ENCODE data around the gene SAP30. TPM values are rescaled to one million over a fixed set of nuclear protein-coding genes. Genes with fewer than 3 reads are reported as not detected.

The SAP30 gene
- total and polyA plus RNA-seq, 9 of the 15 experiments (the other 6 are each of a cell fraction or from before 2014, with no cell fraction given), result 5.9 to 51.1 (median 32.6) TPM

- TF ChIP-seq ZNF395 (CRISPR knock-in tag; IDR thresholded peaks at IDR 0.05), result peak; percentile 10
- TF ChIP-seq KDM1A (IDR thresholded peaks at IDR 0.05), result no peak
- TF ChIP-seq PTTG1 (tag; IDR thresholded peaks at IDR 0.05; ENCODE audit: low read depth), result no peak
- no peak for TF ChIP-seq PRMT5 (CRISPR knock-in tag; IDR thresholded peaks at IDR 0.05)
- no peak for TF ChIP-seq NELFE (IDR thresholded peaks at IDR 0.05; ENCODE audit: insufficient read depth, insufficient read length)
Measured at GRCh38 chr4:173370130-173370476, 651 bp upstream of the SAP30 start (continued).

DNA sequence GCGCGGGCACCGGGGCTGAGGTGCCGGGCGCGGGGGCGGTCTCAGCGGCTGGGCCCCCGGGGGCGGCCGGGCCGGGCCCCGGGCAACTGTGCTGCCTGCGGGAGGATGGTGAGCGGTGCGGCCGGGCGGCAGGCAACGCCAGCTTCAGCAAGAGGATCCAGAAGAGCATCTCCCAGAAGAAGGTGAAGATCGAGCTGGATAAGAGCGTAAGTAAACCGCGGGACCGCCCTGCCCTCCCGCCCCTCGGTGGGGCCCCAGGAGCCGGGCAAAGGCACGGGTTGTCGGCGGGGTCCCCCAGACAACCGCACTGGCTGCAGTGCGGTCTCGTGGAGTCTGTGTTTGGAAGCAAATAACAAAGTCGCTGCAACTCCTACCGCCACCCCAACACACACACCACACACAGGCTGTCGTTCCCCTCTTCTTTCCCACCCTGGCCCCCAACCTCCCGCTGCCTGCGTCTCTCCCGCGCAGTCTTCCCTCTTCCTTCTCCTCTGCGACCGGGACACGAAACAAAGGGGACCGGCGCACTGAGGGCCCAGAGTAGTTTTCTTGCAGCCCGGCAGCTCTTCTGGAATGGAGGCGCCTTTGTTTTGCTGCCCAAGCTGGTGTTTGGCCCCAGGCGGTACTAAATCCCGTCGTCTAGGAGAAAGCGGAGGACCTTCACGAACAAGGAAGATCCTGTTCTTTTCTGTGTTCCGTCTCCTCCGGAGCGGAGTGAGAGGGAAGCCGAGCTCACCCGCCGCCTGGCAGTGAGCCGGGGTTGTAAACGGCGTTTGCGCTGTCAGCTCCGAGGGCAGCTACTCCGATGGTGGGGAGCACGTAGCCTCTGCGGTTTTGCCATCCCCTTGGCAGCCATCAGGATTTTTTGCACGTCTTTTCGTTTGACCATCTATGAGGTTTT is 788 bp downstream of the SAP30 start:
- intact Hi-C loops (cut with micrococcal nuclease), result loop anchor here (2.0 to 5.0 kb wide), 3 partner anchors 39 to 89 kb away; no protein-coding TSS in a partner anchor
- H3K4me1 ChIP-seq (replicated peaks in 1 of 2; ENCODE audit: control insufficient read depth in 2 of 2, insufficient read depth in 2 of 2, low read length in 2 of 2), result peaks cover 3 to 6% of the 10 kb centered on the region in 2 experiments; a peak in 3 of 5 replicates
- H3K79me2 ChIP-seq (ENCODE audit: control insufficient read depth, insufficient read depth, low read length), result peaks cover 53% of the 10 kb centered on the region
- peak; percentile 58 for ATAC-seq
- peak overlapping the region; percentile 69 for H3K27ac ChIP-seq (ENCODE audit: extremely low read depth, low read depth, low read length)
- H3K9me3 ChIP-seq (replicated peaks; ENCODE audit: control insufficient read depth, insufficient read depth, low read depth, low read length), result no peaks in the 10 kb centered on the region
- no TSS peak for BruUV-seq (replicated peaks)
- under 1% methylated on average over 38 of the region's 68 CpGs for WGBS (ENCODE audit: insufficient coverage, low coverage, missing lambda C conversion rate)
- in situ Hi-C loops (cut with MboI), result no loop called here
- H2AFZ ChIP-seq (ENCODE audit: low read depth, low read length), result peak overlapping the region; percentile 56
- DNase-seq (ENCODE audit: extremely low read depth in 1 of 4, low spot score in 3 of 4), result peak; percentile 39 to 65 (median 50)
- H3K36me3 ChIP-seq (ENCODE audit: control insufficient read depth, insufficient read depth, low read length), result peaks cover 22% of the 10 kb centered on the region
- ChIA-PET POLR2A (interaction anchor here (0.6 to 7.6 kb wide), 7 partner anchors 11 to 90 kb away, joined by 3 to 123 read pairs (median 3); partner anchors contain the start of gene HMGB2), CTCF (ENCODE audit: low intra/inter-chr PET ratio) (no interaction called here)
- H3K9ac ChIP-seq (ENCODE audit: insufficient read depth in 1 of 2, low read depth in 2 of 2, low read length in 2 of 2), result peak overlapping the region; percentile 67 to 95
- H3K4me3 ChIP-seq, result peak overlapping the region; percentile 81
- no peaks in the 10 kb centered on the region; the same call in 1 of the 2 replicates for H4K20me1 ChIP-seq (replicated peaks; ENCODE audit: control insufficient read depth, insufficient read depth, low read length)
- peak overlapping the region; percentile 90 for H3K4me2 ChIP-seq (ENCODE audit: insufficient read depth, low read length)
- no peaks in the 10 kb centered on the region for H3K9me1 ChIP-seq (ENCODE audit: control insufficient read depth, insufficient read depth, low read length)
- FAIRE-seq, result no peak
- H3K27me3 ChIP-seq (ENCODE audit: control insufficient read depth in 2 of 2, insufficient read depth in 2 of 2, low read length in 2 of 2), result no peaks in the 10 kb centered on the region
- 0 out of 2 replicates have a peak, but pooled peaks have one; percentile 21 for TF ChIP-seq CTBP1 (IDR thresholded peaks at IDR 0.05; ENCODE audit: borderline replicate concordance)
- no peak for TF ChIP-seq ATF7 (IDR thresholded peaks at IDR 0.05)
- no peak for TF ChIP-seq ZNF511 (CRISPR knock-in tag; IDR thresholded peaks at IDR 0.05)
- TF ChIP-seq ZNF3 (CRISPR knock-in tag; IDR thresholded peaks at IDR 0.05), result no peak
- no peak for TF ChIP-seq DMBX1 (CRISPR knock-in tag; IDR thresholded peaks at IDR 0.05; ENCODE audit: borderline replicate concordance)
- TF ChIP-seq STAT5A (IDR thresholded peaks at IDR 0.05; ENCODE audit: borderline replicate concordance, low read length), result no peak
- no peak for TF ChIP-seq FUS (optimal IDR thresholded peaks at IDR 0.05; ENCODE audit: low read depth, low read length)
- TF ChIP-seq SPI1 (IDR thresholded peaks at IDR 0.05; ENCODE audit: borderline replicate concordance, low read depth, low read length), result no peak
- TF ChIP-seq ZNF785 (CRISPR knock-in tag; IDR thresholded peaks at IDR 0.05), result no peak
- no peak for TF ChIP-seq BDP1 (IDR thresholded peaks at IDR 0.05; ENCODE audit: insufficient read depth, insufficient read length)
- no peak for TF ChIP-seq NFIX (CRISPR knock-in tag; IDR thresholded peaks at IDR 0.05; ENCODE audit: low read depth)
- no peak for TF ChIP-seq ZNF830 (CRISPR knock-in tag; IDR thresholded peaks at IDR 0.05)
- TF ChIP-seq RHOXF2B (CRISPR knock-in tag; conservative IDR thresholded peaks at IDR 0.05), result no peak
- no peak for TF ChIP-seq ETS2 (tag; IDR thresholded peaks at IDR 0.05; ENCODE audit: borderline replicate concordance, poor library complexity, severe bottlenecking)
- 0 out of 2 replicates have a peak, but pooled peaks have one; percentile 23 for TF ChIP-seq HDAC2 (IDR thresholded peaks at IDR 0.05)
